Neural progenitor cell (in vitro differentiated cells): ENCODE measurements around the gene CDH23. TPM values are rescaled to one million over a fixed set of nuclear protein-coding genes. Genes with fewer than 3 reads are reported as not detected.

Experiments used
- DNase-seq: peaks from one replicate; pipeline ENCODE4 v3.0.0-alpha.2; 2016; ENCODE audit warnings: low spot score
- H2AFZ ChIP-seq: fragments of 200-600 bp; sonication (generic); replicated peaks from 2 replicates; pipeline ENCODE4 v1.6.1; 2016; ENCODE audit warnings: antibody characterized with exemption
- H3F3A ChIP-seq: fragments of 200-600 bp; sonication (generic); 2 replicates; pipeline ENCODE4 v1.6.1; 2016; ENCODE audit warnings: antibody characterized with exemption, low read depth
- H3K27ac ChIP-seq: fragments of 200-600 bp; sonication (generic); 2 replicates; pipeline ENCODE4 v1.5.1; 2016; ENCODE audit warnings: mild to moderate bottlenecking
- H3K27me3 ChIP-seq: fragments of 200-600 bp; sonication (generic); 2 replicates; pipeline ENCODE4 v1.6.1; 2016; ENCODE audit warnings: mild to moderate bottlenecking, moderate library complexity
- H3K36me3 ChIP-seq: fragments of 200-600 bp; sonication (generic); 2 replicates; pipeline ENCODE4 v1.5.1; 2016
- H3K4me1 ChIP-seq: fragments of 200-600 bp; sonication (generic); 2 replicates; pipeline ENCODE4 v1.6.1; 2016; ENCODE audit warnings: mixed run types
- H3K4me2 ChIP-seq: fragments of 200-600 bp; sonication (generic); 2 replicates; pipeline ENCODE4 v1.6.1; 2016
- H3K4me3 ChIP-seq: fragments of 200-600 bp; sonication (generic); 2 replicates; pipeline ENCODE4 v1.5.1; 2016
- H3K79me2 ChIP-seq: fragments of 200-600 bp; sonication (generic); 2 replicates; pipeline ENCODE4 v1.6.1; 2016; ENCODE audit warnings: low read depth
- H3K9ac ChIP-seq: fragments of 200-600 bp; sonication (generic); 2 replicates; pipeline ENCODE4 v1.6.1; 2016
- H3K9me3 ChIP-seq: fragments of 200-600 bp; sonication (generic); 2 replicates; pipeline ENCODE4 v1.5.1; 2016; ENCODE audit warnings: low read depth
- H4K20me1 ChIP-seq: fragments of 200-600 bp; sonication (generic); 2 replicates; pipeline ENCODE4 v1.6.1; 2016; ENCODE audit warnings: low read depth
- H3K27ac Mint-ChIP-seq: 3 replicates; pipeline ENCODE4 v1.8.0; 2021; ENCODE audit warnings: mixed read lengths
- H3K27me3 Mint-ChIP-seq: 2 replicates; pipeline ENCODE4 v1.8.0; 2022; ENCODE audit warnings: low read depth, mild to moderate bottlenecking, inconsistent platforms, moderate library complexity, mixed read lengths; ENCODE audit not compliant: insufficient read depth
- H3K36me3 Mint-ChIP-seq: 3 replicates; pipeline ENCODE4 v1.8.0; 2021; ENCODE audit warnings: mixed read lengths
- H3K4me1 Mint-ChIP-seq: 3 replicates; pipeline ENCODE4 v1.8.0; 2021; ENCODE audit warnings: mixed read lengths
- H3K4me3 Mint-ChIP-seq: 3 replicates; pipeline ENCODE4 v1.8.0; 2021; ENCODE audit warnings: mild to moderate bottlenecking, moderate library complexity, mixed read lengths
- H3K9me3 Mint-ChIP-seq: 3 replicates; pipeline ENCODE4 v1.8.0; 2020; ENCODE audit warnings: mixed read lengths
- EZH2 ChIP-seq: fragments of 200-600 bp; sonication (generic); IDR thresholded peaks from 2 replicates; pipeline ENCODE4 v1.6.1; 2017; ENCODE audit warnings: antibody characterized with exemption, mild to moderate bottlenecking, moderate library complexity
- EZH2phosphoT487 ChIP-seq: fragments of 200-600 bp; sonication (generic); IDR thresholded peaks from 2 replicates; pipeline ENCODE4 v1.6.1; 2017; ENCODE audit warnings: antibody characterized with exemption
- total RNA-seq: library from RNA; depleted of rRNA; stranded (reverse); fragments of >200 nt; gene quantifications from 2 replicates; pipeline ENCODE4 v1.2.3, GENCODE V29; 2015; ENCODE audit warnings: low replicate concordance
- TF ChIP-seq, protein P1 (sequence below): fragments of 200-600 bp; sonication (generic); IDR thresholded peaks from 2 replicates; pipeline ENCODE4 v1.5.1; 2017; ENCODE audit warnings: antibody characterized with exemption, mild to moderate bottlenecking

CDH23 gene
- total RNA-seq, 1 donor from 2014 or later, result 5.9 TPM

GRCh38 chr10:71651428-71651827, 254.7 kb downstream of the CDH23 start:
- Histone ChIP-seq H3F3A (peaks cover 6% of the 10 kb centered on the region), H3K27me3 (no peaks in the 10 kb centered on the region), H3K27ac (no peak overlapping the region), H3K4me1 (peaks cover 26% of the 10 kb centered on the region), H3K4me3 (no peak overlapping the region), H3K36me3 (no peaks in the 10 kb centered on the region), H3K4me2 (no peak overlapping the region), H3K9ac (no peak overlapping the region), H4K20me1 (no peaks in the 10 kb centered on the region), H3K79me2 (no peaks in the 10 kb centered on the region), H3K9me3 (no peaks in the 10 kb centered on the region), H2AFZ (no peak overlapping the region)
- H3K9me3 Mint-ChIP-seq, result no peaks in the 10 kb centered on the region
- H3K4me3 Mint-ChIP-seq, result no peak overlapping the region
- H3K27ac Mint-ChIP-seq, result no peak overlapping the region
- H3K4me1 Mint-ChIP-seq, result peaks cover 21% of the 10 kb centered on the region
- TF ChIP-seq, protein P1, sequence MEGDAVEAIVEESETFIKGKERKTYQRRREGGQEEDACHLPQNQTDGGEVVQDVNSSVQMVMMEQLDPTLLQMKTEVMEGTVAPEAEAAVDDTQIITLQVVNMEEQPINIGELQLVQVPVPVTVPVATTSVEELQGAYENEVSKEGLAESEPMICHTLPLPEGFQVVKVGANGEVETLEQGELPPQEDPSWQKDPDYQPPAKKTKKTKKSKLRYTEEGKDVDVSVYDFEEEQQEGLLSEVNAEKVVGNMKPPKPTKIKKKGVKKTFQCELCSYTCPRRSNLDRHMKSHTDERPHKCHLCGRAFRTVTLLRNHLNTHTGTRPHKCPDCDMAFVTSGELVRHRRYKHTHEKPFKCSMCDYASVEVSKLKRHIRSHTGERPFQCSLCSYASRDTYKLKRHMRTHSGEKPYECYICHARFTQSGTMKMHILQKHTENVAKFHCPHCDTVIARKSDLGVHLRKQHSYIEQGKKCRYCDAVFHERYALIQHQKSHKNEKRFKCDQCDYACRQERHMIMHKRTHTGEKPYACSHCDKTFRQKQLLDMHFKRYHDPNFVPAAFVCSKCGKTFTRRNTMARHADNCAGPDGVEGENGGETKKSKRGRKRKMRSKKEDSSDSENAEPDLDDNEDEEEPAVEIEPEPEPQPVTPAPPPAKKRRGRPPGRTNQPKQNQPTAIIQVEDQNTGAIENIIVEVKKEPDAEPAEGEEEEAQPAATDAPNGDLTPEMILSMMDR, result no peak
- TF ChIP-seq EZH2, result no peak
- no peak for TF ChIP-seq EZH2phosphoT487
- no peak for DNase-seq
- H3K27me3 Mint-ChIP-seq, result peaks cover 8% of the 10 kb centered on the region
- H3K36me3 Mint-ChIP-seq, result no peaks in the 10 kb centered on the region

DNA sequence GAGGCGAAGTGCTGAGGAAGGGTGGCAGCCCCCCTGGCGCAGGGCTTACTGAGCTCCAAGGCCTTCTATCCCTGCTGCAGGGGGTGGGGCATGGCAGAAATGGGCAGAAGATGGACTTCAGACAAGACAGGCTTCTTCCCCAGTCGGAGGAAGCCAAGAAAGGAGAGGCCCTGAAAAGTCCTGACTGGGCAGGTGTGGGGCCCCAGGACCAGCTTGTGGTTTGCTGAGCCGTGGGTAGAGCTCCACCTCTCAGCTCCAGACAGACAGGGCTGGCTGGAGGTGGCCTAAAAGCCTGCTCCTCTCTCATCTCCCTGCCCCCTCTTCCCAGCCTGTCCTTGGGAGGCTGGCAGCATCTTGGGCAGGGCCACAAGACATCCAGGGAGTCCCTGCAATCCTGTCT, 255.2 kb downstream of the CDH23 start:
- Histone ChIP-seq H3K27me3 (no peaks in the 10 kb centered on the region), H3K4me1 (peaks cover 31% of the 10 kb centered on the region), H2AFZ (no peak overlapping the region), H3K4me2 (no peak overlapping the region), H3K79me2 (no peaks in the 10 kb centered on the region), H3K4me3 (no peak overlapping the region), H3K36me3 (no peaks in the 10 kb centered on the region), H4K20me1 (no peaks in the 10 kb centered on the region), H3K9me3 (no peaks in the 10 kb centered on the region), H3F3A (peaks cover 7% of the 10 kb centered on the region), H3K27ac (no peak overlapping the region), H3K9ac (no peak overlapping the region)
- no peak overlapping the region for H3K4me3 Mint-ChIP-seq
- no peak for TF ChIP-seq EZH2
- TF ChIP-seq EZH2phosphoT487, result no peak
- TF ChIP-seq, protein P1, result no peak
- DNase-seq, result no peak
- H3K27ac Mint-ChIP-seq, result no peak overlapping the region
- no peaks in the 10 kb centered on the region for H3K9me3 Mint-ChIP-seq
- H3K36me3 Mint-ChIP-seq, result no peaks in the 10 kb centered on the region
- H3K27me3 Mint-ChIP-seq, result peaks cover 8% of the 10 kb centered on the region
- peaks cover 23% of the 10 kb centered on the region for H3K4me1 Mint-ChIP-seq

DNA sequence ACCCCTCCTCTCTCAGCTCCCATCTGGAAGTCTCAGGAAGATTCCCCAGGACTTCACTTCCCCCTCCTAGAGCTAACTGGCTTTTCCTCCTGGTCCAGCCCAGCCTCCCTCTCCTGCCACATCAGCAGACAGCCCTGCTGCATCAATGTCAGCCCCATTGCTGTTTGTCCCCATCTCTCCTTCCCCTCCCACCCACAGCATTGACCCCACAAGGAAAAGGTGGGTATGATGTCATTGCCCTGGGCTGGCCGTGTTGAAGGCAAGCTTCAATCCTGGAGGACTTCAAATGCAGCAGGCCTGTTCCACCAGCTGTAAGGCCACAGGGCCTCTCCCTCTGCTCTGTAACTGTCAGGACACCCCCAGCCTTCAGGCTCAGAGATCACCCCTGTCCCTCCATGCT, 256.3 kb downstream of the CDH23 start:
- peaks cover 27% of the 10 kb centered on the region for H3K4me1 Mint-ChIP-seq
- no peak overlapping the region for H3K9ac ChIP-seq
- H3K27ac Mint-ChIP-seq, result no peak overlapping the region
- H3F3A ChIP-seq, result peaks cover 13% of the 10 kb centered on the region
- no peaks in the 10 kb centered on the region for H3K36me3 Mint-ChIP-seq
- no peaks in the 10 kb centered on the region for H3K27me3 ChIP-seq
- no peak overlapping the region for H3K4me2 ChIP-seq
- H2AFZ ChIP-seq, result no peak overlapping the region
- TF ChIP-seq, protein P1, result no peak
- TF ChIP-seq EZH2 (no peak), EZH2phosphoT487 (no peak)
- H3K27me3 Mint-ChIP-seq, result peaks cover 8% of the 10 kb centered on the region
- H3K4me3 ChIP-seq, result no peak overlapping the region
- H3K36me3 ChIP-seq, result no peaks in the 10 kb centered on the region
- H4K20me1 ChIP-seq, result no peaks in the 10 kb centered on the region
- no peak overlapping the region for H3K27ac ChIP-seq
- peaks cover 35% of the 10 kb centered on the region for H3K4me1 ChIP-seq
- H3K9me3 Mint-ChIP-seq, result no peaks in the 10 kb centered on the region
- H3K9me3 ChIP-seq, result no peaks in the 10 kb centered on the region
- no peak overlapping the region for H3K4me3 Mint-ChIP-seq
- H3K79me2 ChIP-seq, result no peaks in the 10 kb centered on the region
- no peak for DNase-seq
